H1 (cell line): ENCODE data around the gene UGT2B7. TPM values are rescaled to one million over a fixed set of nuclear protein-coding genes. Genes with fewer than 3 reads are reported as not detected.

Source experiments
- CTCF ChIA-PET: fragments of 300-600 bp; sonication (Branson Sonifier 250); formaldehyde crosslinking; loops from one replicate; lab custom pipeline; 2021; ENCODE audit not compliant: partially characterized antibody; lab: Charles Lee
- POLR2A ChIA-PET: fragments of 300-600 bp; sonication (Branson Sonifier 250); formaldehyde crosslinking; loops from one replicate; lab custom pipeline; 2021; ENCODE audit warnings: inconsistent platforms; ENCODE audit not compliant: partially characterized antibody; lab: Charles Lee
- DNase-seq, 2 experiments: peaks; one replicate each; pipeline versions ENCODE4 v3.0.0 to v3.0.0-alpha.2; 2010 to 2022; ENCODE audit warnings: low spot score in 2 of 2, low read depth in 1 of 2, mixed read lengths in 1 of 2
- FAIRE-seq: peaks from 2 replicates; lab custom pipeline; 2011; peaks lifted over from hg19 to GRCh38; lab: Jason Lieb, UNC
- H2AFZ ChIP-seq: 2 replicates; pipeline ENCODE4 v1.8.1; 2012; ENCODE audit warnings: low read length, inconsistent platforms
- H2AK5ac ChIP-seq: 2 replicates; pipeline ENCODE4 v1.6.1; 2013; ENCODE audit warnings: low read depth, low read length
- H2BK120ac ChIP-seq: replicated peaks from 2 replicates; pipeline ENCODE3; 2013; ENCODE audit warnings: low read depth, low read length, inconsistent platforms
- H2BK12ac ChIP-seq: 2 replicates; pipeline ENCODE4 v1.6.1; 2013; ENCODE audit warnings: low read depth, low read length
- H2BK15ac ChIP-seq: 2 replicates; pipeline ENCODE4 v1.6.1; 2013; ENCODE audit warnings: low read length
- H2BK20ac ChIP-seq: 2 replicates; pipeline ENCODE4 v1.6.1; 2013; ENCODE audit warnings: low read length
- H2BK5ac ChIP-seq: 2 replicates; pipeline ENCODE4 v1.6.1; 2013; ENCODE audit warnings: low read depth, low read length
- H3K14ac ChIP-seq: 2 replicates; pipeline ENCODE4 v1.6.1; 2013; ENCODE audit warnings: inconsistent platforms; ENCODE audit not compliant: insufficient read length
- H3K18ac ChIP-seq: 2 replicates; pipeline ENCODE4 v1.6.1; 2013; ENCODE audit warnings: low read length; ENCODE audit errors: extremely low read depth
- H3K23ac ChIP-seq: 2 replicates; pipeline ENCODE4 v1.6.1; 2013; ENCODE audit warnings: inconsistent platforms; ENCODE audit not compliant: insufficient read length
- H3K23me2 ChIP-seq: 2 replicates; pipeline ENCODE4 v1.6.1; 2013; ENCODE audit warnings: low read depth, low read length
- H3K27ac ChIP-seq: 2 replicates; pipeline ENCODE4 v1.6.1; 2011; ENCODE audit warnings: low read depth, low read length, inconsistent platforms
- H3K27me3 ChIP-seq, 4 experiments: replicated peaks in 1 of 4; 1 replicate in 1 of 4; 2 replicates in 3 of 4; pipeline versions ENCODE4 v1.6.1 to v1.8.1; 2011 to 2013; ENCODE audit warnings: low read length in 3 of 4, mild to moderate bottlenecking in 3 of 4, inconsistent platforms in 2 of 4, mixed read lengths in 2 of 4, moderate library complexity in 1 of 4; ENCODE audit not compliant: control insufficient read depth in 3 of 4, insufficient read depth in 3 of 4; ENCODE audit errors: extremely low read depth in 1 of 4
- H3K36me3 ChIP-seq, 4 experiments: 2 replicates each; pipeline versions ENCODE4 v1.6.1 to v1.8.1; 2011 to 2013; ENCODE audit warnings: mild to moderate bottlenecking in 4 of 4, low read length in 3 of 4, moderate library complexity in 2 of 4, control low read depth in 1 of 4, inconsistent platforms in 1 of 4; ENCODE audit not compliant: insufficient read depth in 4 of 4, control insufficient read depth in 2 of 4
- H3K4ac ChIP-seq: replicated peaks from 2 replicates; pipeline ENCODE3; 2013; ENCODE audit warnings: low read length, low read depth, mixed read lengths, inconsistent platforms; ENCODE audit not compliant: insufficient read length
- H3K4me1 ChIP-seq, 4 experiments: replicated peaks in 1 of 4; 1 replicate in 1 of 4; 2 replicates in 3 of 4; pipeline versions ENCODE4 v1.6.1 to v1.8.1; 2011 to 2013; ENCODE audit warnings: low read length in 3 of 4, inconsistent platforms in 2 of 4, mixed read lengths in 1 of 4; ENCODE audit not compliant: insufficient read depth in 4 of 4, control insufficient read depth in 3 of 4
- H3K4me2 ChIP-seq, 2 experiments: 2 replicates each; pipeline versions ENCODE4 v1.6.1 to v1.8.1; 2011 to 2013; ENCODE audit warnings: low read depth in 2 of 2, low read length in 2 of 2, control low read depth in 1 of 2, inconsistent platforms in 1 of 2, mild to moderate bottlenecking in 1 of 2; ENCODE audit not compliant: insufficient read depth in 1 of 2
- H3K4me3 ChIP-seq, 4 experiments: fragments of 200-600, 300-600 bp in 1 of 4; sonication (generic), shearing (Covaris generic), sonication (Bioruptor Twin) in 1 of 4; 2 replicates each; pipeline versions ENCODE4 v1.5.1 to v1.8.1; 2011 to 2016; ENCODE audit warnings: low read length in 4 of 4, low read depth in 3 of 4, control low read depth in 2 of 4, inconsistent platforms in 2 of 4, mild to moderate bottlenecking in 2 of 4, mixed read lengths in 1 of 4, moderate library complexity in 1 of 4; ENCODE audit not compliant: insufficient read depth in 2 of 4; ENCODE audit errors: extremely low read depth in 1 of 4
- H3K56ac ChIP-seq: replicated peaks from 2 replicates; pipeline ENCODE3; 2013; ENCODE audit warnings: low read depth, mild to moderate bottlenecking, mixed read lengths, low read length, inconsistent platforms; ENCODE audit not compliant: insufficient read length
- H3K79me1 ChIP-seq: 2 replicates; pipeline ENCODE4 v1.6.1; 2013; ENCODE audit warnings: low read depth, low read length, control low read depth
- H3K79me2 ChIP-seq, 2 experiments: 2 replicates each; pipeline versions ENCODE4 v1.6.1 to v1.8.1; 2012 to 2013; ENCODE audit warnings: low read length in 2 of 2, mild to moderate bottlenecking in 2 of 2, inconsistent platforms in 1 of 2; ENCODE audit not compliant: insufficient read depth in 2 of 2, control insufficient read depth in 1 of 2
- H3K9ac ChIP-seq, 4 experiments: replicated peaks in 1 of 4; 1 replicate in 1 of 4; 2 replicates in 3 of 4; pipeline versions ENCODE4 v1.6.1 to v1.8.1; 2011 to 2013; ENCODE audit warnings: low read depth in 3 of 4, low read length in 3 of 4, control low read depth in 2 of 4, mild to moderate bottlenecking in 2 of 4, moderate library complexity in 2 of 4, inconsistent platforms in 1 of 4; ENCODE audit errors: extremely low read depth in 1 of 4
- H3K9me3 ChIP-seq, 2 experiments: 2 replicates each; pipeline versions ENCODE4 v1.6.1 to v1.8.1; 2012 to 2013; ENCODE audit warnings: mild to moderate bottlenecking in 2 of 2, moderate library complexity in 2 of 2, control low read depth in 1 of 2, inconsistent platforms in 1 of 2, low read depth in 1 of 2, low read length in 1 of 2, mixed read lengths in 1 of 2; ENCODE audit not compliant: insufficient read depth in 2 of 2
- H4K20me1 ChIP-seq, 2 experiments: replicated peaks in 1 of 2; 2 replicates each; pipeline versions ENCODE3 to v1.8.1; 2011 to 2013; ENCODE audit warnings: inconsistent platforms in 2 of 2, low read length in 2 of 2, mild to moderate bottlenecking in 1 of 2; ENCODE audit not compliant: insufficient read depth in 2 of 2, control insufficient read depth in 1 of 2
- H4K5ac ChIP-seq: 2 replicates; pipeline ENCODE4 v1.6.1; 2013; ENCODE audit warnings: low read length, low read depth, mixed read lengths, inconsistent platforms; ENCODE audit not compliant: insufficient read length
- H4K8ac ChIP-seq: 2 replicates; pipeline ENCODE4 v1.8.0; 2013; ENCODE audit warnings: mild to moderate bottlenecking, moderate library complexity, low read length, inconsistent platforms; ENCODE audit not compliant: insufficient read depth; ENCODE audit errors: extremely low read depth
- H4K91ac ChIP-seq: replicated peaks from 2 replicates; pipeline ENCODE3; 2013; ENCODE audit warnings: low read length, mixed read lengths, inconsistent platforms; ENCODE audit not compliant: insufficient read length
- ASH2L ChIP-seq: fragments of 200-600, 300-600 bp; sonication (generic); IDR thresholded peaks from one replicate; pipeline ENCODE4 v1.7.1; 2017; ENCODE audit warnings: low read length
- SIN3A ChIP-seq, 2 experiments: IDR thresholded peaks in 1 of 2; conservative IDR thresholded peaks in 1 of 2; 2 replicates each; pipeline ENCODE4 v1.6.1; 2011 to 2012; ENCODE audit warnings: low read length in 2 of 2, improper control_type of control experiment in 1 of 2, low read depth in 1 of 2, mild to moderate bottlenecking in 1 of 2
- WGBS, 2 experiments: shearing (Covaris generic) in 1 of 2; methylation state at CpG; one replicate each; pipeline versions ENCODE4 v1.1.6 to v1.1.7; 2013 to 2015; ENCODE audit warnings: low lambda C conversion rate in 2 of 2, mixed read lengths in 2 of 2, inconsistent platforms in 1 of 2, low coverage in 1 of 2, missing lambda C conversion rate in 1 of 2; ENCODE audit not compliant: insufficient replicate concordance in 2 of 2, insufficient coverage in 1 of 2, insufficient read length in 1 of 2; ENCODE audit errors: extremely low coverage in 1 of 2, missing lambda C conversion rate in 1 of 2; 5-methylcytosine and 5-hydroxymethylcytosine counted together
- polyA plus RNA-seq, 7 experiments: library from polyadenylated mRNA; depleted of rRNA in 3 of 7; stranded (reverse) in 5 of 7; unstranded in 2 of 7; fragments of >200 nt in 5 of 7; fragments of 200-250 nt in 2 of 7; gene quantifications; 1 replicate in 5 of 7; 2 replicates in 1 of 7; 4 replicates in 1 of 7; pipeline versions ENCODE4 v1.2.1 to v1.2.3, GENCODE V29; 2011 to 2013; ENCODE audit warnings: missing spikeins in 2 of 7, mixed read lengths in 2 of 7
- total RNA-seq: library from RNA; stranded (reverse); fragmentation: NEBNext Ultra II Directional; extraction: Animal tissue kit (Norgen Biotek cat#: 25700); gene quantifications from 2 replicates; pipeline ENCODE4 v1.2.1, GENCODE V29; 2021

UGT2B7 gene
- total and polyA plus RNA-seq, 2 of the 8 experiments (the other 6 are each of a cell fraction or from before 2014, with no cell fraction given) = not detected

- no peak overlapping the region for H3K23ac ChIP-seq
- WGBS, 2 experiments = 88% methylated on average over 1 of the region's 1 CpG; no CpG with 5 or more reads in 1 of the 2 experiments
- POLR2A ChIA-PET = no interaction called here
- DNase-seq (no peak), FAIRE-seq (no peak)
- no peak overlapping the region for H3K56ac ChIP-seq
- no peak overlapping the region for H2BK20ac ChIP-seq
- no peak overlapping the region for H2BK15ac ChIP-seq
- H2BK5ac ChIP-seq = no peak overlapping the region
- no peak overlapping the region for H2AFZ ChIP-seq
- H4K5ac ChIP-seq = no peak overlapping the region
- H2AK5ac ChIP-seq = no peak overlapping the region
- H3K79me1 ChIP-seq = no peaks in the 10 kb centered on the region
- H3K27me3 ChIP-seq = no peaks in the 10 kb centered on the region
- no peaks in the 10 kb centered on the region for H3K79me2 ChIP-seq
- TF ChIP-seq SIN3A (conservative IDR thresholded peaks at IDR 0.05 in 1 of 2, IDR thresholded peaks at IDR 0.05 in 1 of 2; ENCODE audit: low read depth in 1 of 2, low read length in 2 of 2) (no peak), ASH2L (no peak)
- H3K4me1 ChIP-seq = no peaks in the 10 kb centered on the region
- H3K9me3 ChIP-seq = no peaks in the 10 kb centered on the region
- no peaks in the 10 kb centered on the region for H3K36me3 ChIP-seq
- no peaks in the 10 kb centered on the region for H4K20me1 ChIP-seq
- no peak overlapping the region for H3K18ac ChIP-seq
- H3K23me2 ChIP-seq = no peaks in the 10 kb centered on the region
- no peak overlapping the region for H3K4me2 ChIP-seq
- no peak overlapping the region for H3K4me3 ChIP-seq
- no peak overlapping the region for H3K14ac ChIP-seq
- no peak overlapping the region for H3K9ac ChIP-seq
- no peak overlapping the region for H4K8ac ChIP-seq
- CTCF ChIA-PET = interaction anchor here (0.6 to 1.0 kb wide), 2 partner anchors 32 to 229 kb away, joined by 3 to 4 read pairs; no protein-coding TSS in a partner anchor
- no peak overlapping the region for H4K91ac ChIP-seq
- H3K4ac ChIP-seq = no peak overlapping the region
- H3K27ac ChIP-seq = no peak overlapping the region
- H2BK120ac ChIP-seq = no peak overlapping the region
- H2BK12ac ChIP-seq = no peak overlapping the region
These were observed 6.9 kb upstream of the UGT2B7 start for GRCh38 chr4:69089388-69089787.
